Endothelial cell (in vitro differentiated cells): ENCODE data around the gene ST6GALNAC2. TPM values are rescaled to one million over a fixed set of nuclear protein-coding genes. Genes with fewer than 3 reads are reported as not detected.
"Not testable (repeated sequence)": the region's sequence is repeated elsewhere in the genome, so short reads cannot be mapped to it uniquely, and the experiment has no call there.

Source experiments
- DNase-seq: peaks from one replicate; pipeline ENCODE4 v3.0.0; 2021; ENCODE audit warnings: low spot score
- H3K27ac Mint-ChIP-seq: one replicate; pipeline ENCODE4 v1.8.0; 2021; ENCODE audit warnings: mixed read lengths, inconsistent platforms; ENCODE audit not compliant: unreplicated experiment
- H3K27me3 Mint-ChIP-seq: one replicate; pipeline ENCODE4 v1.8.0; 2021; ENCODE audit warnings: mild to moderate bottlenecking, moderate library complexity, mixed read lengths, inconsistent platforms; ENCODE audit not compliant: unreplicated experiment
- H3K36me3 Mint-ChIP-seq: one replicate; pipeline ENCODE4 v1.8.0; 2021; ENCODE audit warnings: mild to moderate bottlenecking, low read depth, mixed read lengths, inconsistent platforms; ENCODE audit not compliant: unreplicated experiment
- H3K4me1 Mint-ChIP-seq: one replicate; pipeline ENCODE4 v1.8.0; 2021; ENCODE audit warnings: mild to moderate bottlenecking, mixed read lengths, inconsistent platforms; ENCODE audit not compliant: unreplicated experiment
- H3K4me3 Mint-ChIP-seq: one replicate; pipeline ENCODE4 v1.8.0; 2021; ENCODE audit warnings: mild to moderate bottlenecking, mixed read lengths, inconsistent platforms; ENCODE audit not compliant: unreplicated experiment
- H3K9me3 Mint-ChIP-seq: one replicate; pipeline ENCODE4 v1.8.0; 2021; ENCODE audit warnings: mixed read lengths, inconsistent platforms; ENCODE audit not compliant: unreplicated experiment
- CTCF ChIP-seq: fragments of 200-600 bp; sonication (generic); IDR thresholded peaks from one replicate; pipeline ENCODE4 v1.5.0; 2021; ENCODE audit warnings: antibody characterized with exemption; ENCODE audit not compliant: unreplicated experiment
- total RNA-seq: library from RNA; stranded (reverse); fragmentation: NEBNext Ultra II Directional; extraction: Animal tissue kit (Norgen Biotek cat#: 25700); gene quantifications from one replicate; pipeline ENCODE4 v1.2.1, GENCODE V29; 2021; ENCODE audit not compliant: unreplicated experiment

The ST6GALNAC2 gene
- total RNA-seq, 1 donor from 2014 or later, result 2.2 TPM

GRCh38 chr17:76529224-76530094 is 56.2 kb downstream of the ST6GALNAC2 start:
- Mint-ChIP-seq H3K4me3 (no peak overlapping the region), H3K4me1 (peaks cover 11% of the 10 kb centered on the region), H3K27ac (no peak overlapping the region), H3K9me3 (no peaks in the 10 kb centered on the region), H3K27me3 (peaks cover 8% of the 10 kb centered on the region), H3K36me3 (no peaks in the 10 kb centered on the region)
- TF ChIP-seq CTCF, result no peak
- DNase-seq, result peak; percentile 44

DNA sequence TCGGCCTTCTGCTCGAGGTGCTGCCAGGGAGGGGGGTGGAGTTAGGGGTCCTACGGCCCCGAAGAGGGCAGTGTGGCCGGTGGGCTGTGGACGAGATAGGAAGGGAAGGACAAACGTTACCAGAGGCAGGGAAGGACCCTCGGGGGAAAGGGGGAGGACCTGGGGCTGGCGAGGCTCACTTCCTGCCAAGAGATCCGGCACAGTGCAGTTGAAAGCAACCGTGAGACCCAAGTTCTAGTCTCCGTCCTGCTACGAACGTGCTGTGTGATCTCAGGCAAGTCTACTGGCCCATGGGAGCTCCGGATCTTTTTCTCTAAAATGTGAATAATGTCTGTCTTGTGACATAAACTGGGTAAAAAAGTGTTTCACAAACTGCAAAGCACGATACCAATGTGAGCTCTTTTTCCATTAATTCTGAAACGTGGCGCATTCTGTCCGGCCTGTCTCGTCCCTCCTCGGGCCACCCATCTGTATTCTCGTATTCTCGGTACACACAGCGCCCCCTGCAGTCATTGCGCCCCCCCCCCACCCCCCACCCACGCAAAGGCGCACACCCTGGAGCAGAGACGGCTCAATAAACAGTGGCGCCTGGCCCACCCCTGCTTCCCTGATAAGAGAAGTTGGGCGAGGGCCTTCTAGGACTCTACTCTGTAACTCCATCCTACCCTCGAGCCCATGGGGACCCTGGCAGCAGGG is 57.0 kb downstream of the ST6GALNAC2 start:
- peaks cover 8% of the 10 kb centered on the region for H3K27me3 Mint-ChIP-seq
- no peaks in the 10 kb centered on the region for H3K36me3 Mint-ChIP-seq
- DNase-seq, result no peak
- H3K4me1 Mint-ChIP-seq, result peaks cover 11% of the 10 kb centered on the region
- no peak for TF ChIP-seq CTCF
- H3K27ac Mint-ChIP-seq, result no peak overlapping the region
- no peak overlapping the region for H3K4me3 Mint-ChIP-seq
- H3K9me3 Mint-ChIP-seq, result no peaks in the 10 kb centered on the region

GRCh38 chr17:76528156-76528527 is 57.5 kb downstream of the ST6GALNAC2 start:
- TF ChIP-seq CTCF, result no peak
- H3K36me3 Mint-ChIP-seq, result no peaks in the 10 kb centered on the region
- no peak overlapping the region for H3K4me3 Mint-ChIP-seq
- DNase-seq, result no peak
- H3K4me1 Mint-ChIP-seq, result peaks cover 11% of the 10 kb centered on the region
- no peak overlapping the region for H3K27ac Mint-ChIP-seq
- H3K9me3 Mint-ChIP-seq, result no peaks in the 10 kb centered on the region
- H3K27me3 Mint-ChIP-seq, result peaks cover 8% of the 10 kb centered on the region

GRCh38 chr17:76527430-76528111 is 58.1 kb downstream of the ST6GALNAC2 start:
- peaks cover 11% of the 10 kb centered on the region for H3K4me1 Mint-ChIP-seq
- no peak for TF ChIP-seq CTCF
- peak overlapping the region; percentile 44 for H3K27ac Mint-ChIP-seq
- DNase-seq, result no peak
- no peak overlapping the region for H3K4me3 Mint-ChIP-seq
- peaks cover 6% of the 10 kb centered on the region for H3K27me3 Mint-ChIP-seq
- H3K9me3 Mint-ChIP-seq, result no peaks in the 10 kb centered on the region
- H3K36me3 Mint-ChIP-seq, result no peaks in the 10 kb centered on the region

DNA sequence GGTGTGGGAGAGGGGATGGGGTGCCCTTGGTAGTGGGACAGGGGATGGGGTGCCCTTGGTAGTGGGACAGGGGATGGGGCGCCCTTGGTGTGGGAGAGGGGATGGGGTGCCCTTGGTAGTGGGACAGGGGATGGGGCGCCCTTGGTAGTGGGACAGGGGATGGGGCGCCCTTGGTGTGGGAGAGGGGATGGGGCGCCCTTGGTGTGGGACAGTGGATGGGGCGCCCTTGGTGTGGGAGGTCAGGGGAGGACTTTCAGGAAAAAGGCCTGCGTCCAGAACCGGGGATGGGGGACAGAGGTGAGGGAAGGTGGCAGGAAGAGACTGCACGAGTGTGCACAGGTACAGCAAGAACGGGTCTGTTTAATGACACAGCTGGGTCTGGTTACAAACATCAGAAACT is 58.6 kb downstream of the ST6GALNAC2 start:
- peak overlapping the region; percentile 44 for H3K27ac Mint-ChIP-seq
- not testable (repeated sequence) for H3K4me3 Mint-ChIP-seq, H3K36me3 Mint-ChIP-seq, H3K9me3 Mint-ChIP-seq, H3K27me3 Mint-ChIP-seq, DNase-seq, H3K4me1 Mint-ChIP-seq

GRCh38 chr17:76525513-76525833 is 60.2 kb downstream of the ST6GALNAC2 start:
- not testable (repeated sequence) for H3K4me1 Mint-ChIP-seq, H3K27ac Mint-ChIP-seq, DNase-seq, H3K4me3 Mint-ChIP-seq, H3K36me3 Mint-ChIP-seq, H3K9me3 Mint-ChIP-seq, H3K27me3 Mint-ChIP-seq
